ENCODE results near the gene FSD2. TPM values are rescaled to one million over a fixed set of nuclear protein-coding genes. Genes with fewer than 3 reads are reported as not detected.

The FSD2 gene
- total and polyA plus RNA-seq, 2 of the 4 experiments (the other 2 are of a cell fraction) = not detected

Other genes with a start within 250 kb of the FSD2 start
- gene CPEB1, start 158.7 kb downstream of the FSD2 start, total RNA-seq (2012; rRNA removed) = 6.9 and 12.5 TPM in 2 replicates
- 7.8 and 8.9 TPM in 2 replicates for gene CPEB1, start 158.7 kb downstream of the FSD2 start, polyA plus RNA-seq (2012; rRNA removed)
- not detected in 2 replicates for gene AP3B2, start 96.2 kb downstream of the FSD2 start, total RNA-seq (2012; rRNA removed)
- 0.07 and 0.14 TPM in 2 replicates for gene AP3B2, start 96.2 kb downstream of the FSD2 start, polyA plus RNA-seq (2012; rRNA removed)
- gene WHAMM, start 3.6 kb upstream of the FSD2 start, total RNA-seq (2012; rRNA removed) = 1.4 and 1.9 TPM in 2 replicates
- 3.8 and 4.1 TPM in 2 replicates for gene WHAMM, start 3.6 kb upstream of the FSD2 start, polyA plus RNA-seq (2012; rRNA removed)
- gene HOMER2, start 146.7 kb upstream of the FSD2 start, total RNA-seq (2012; rRNA removed) = 0.54 and 0.56 TPM in 2 replicates
- gene HOMER2, start 146.7 kb upstream of the FSD2 start, polyA plus RNA-seq (2012; rRNA removed) = 0.79 and 0.92 TPM in 2 replicates
- 29.6 and 38.9 TPM in 2 replicates for gene RAMAC, start 180.1 kb upstream of the FSD2 start, total RNA-seq (2012; rRNA removed)
- 18.5 and 23.6 TPM in 2 replicates for gene RAMAC, start 180.1 kb upstream of the FSD2 start, polyA plus RNA-seq (2012; rRNA removed)
- 4.4 and 7.0 TPM in 2 replicates for gene C15orf40, start 205.6 kb upstream of the FSD2 start, total RNA-seq (2012; rRNA removed)
- 10.7 and 12.3 TPM in 2 replicates for gene C15orf40, start 205.6 kb upstream of the FSD2 start, polyA plus RNA-seq (2012; rRNA removed)

Measured in IMR-90 (cell line).